ENCODE results near the gene OPTC. TPM values are rescaled to one million over a fixed set of nuclear protein-coding genes. Genes with fewer than 3 reads are reported as not detected.
A peak's percentile ranks its signal among the peaks of the same experiment; 100 is the strongest.

The OPTC gene, protein sequence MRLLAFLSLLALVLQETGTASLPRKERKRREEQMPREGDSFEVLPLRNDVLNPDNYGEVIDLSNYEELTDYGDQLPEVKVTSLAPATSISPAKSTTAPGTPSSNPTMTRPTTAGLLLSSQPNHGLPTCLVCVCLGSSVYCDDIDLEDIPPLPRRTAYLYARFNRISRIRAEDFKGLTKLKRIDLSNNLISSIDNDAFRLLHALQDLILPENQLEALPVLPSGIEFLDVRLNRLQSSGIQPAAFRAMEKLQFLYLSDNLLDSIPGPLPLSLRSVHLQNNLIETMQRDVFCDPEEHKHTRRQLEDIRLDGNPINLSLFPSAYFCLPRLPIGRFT
- 0.78 and 1.1 TPM in 2 replicates for total RNA-seq (2021; fragmentation: NEBNext Ultra II Directional; extraction: Animal tissue kit (Norgen Biotek cat#: 25700))
- polyA plus RNA-seq (2011; rRNA removed): 2.8 and 4.0 TPM in 2 replicates
- 1.6 TPM for polyA plus RNA-seq (2011; cell fraction: cytosol; rRNA removed)
- 2.0 TPM for polyA plus RNA-seq (2011; cell fraction: nucleus; rRNA removed)
- polyA plus RNA-seq (2012, experiment 1 of 2): 1.4 to 3.3 TPM (median 2.5 TPM) in 4 replicates
- polyA plus RNA-seq (2012, experiment 2 of 2): 2.1 TPM
- polyA plus RNA-seq (2013, experiment 1 of 2): 1.8 TPM
- polyA plus RNA-seq (2013, experiment 2 of 2): 2.0 TPM
- polyA minus RNA-seq (2011; rRNA and poly(A)+ RNA removed): 1.0 and 2.9 TPM in 2 replicates
- not detected for polyA minus RNA-seq (2011; cell fraction: cytosol; rRNA and poly(A)+ RNA removed)
- polyA minus RNA-seq (2011; cell fraction: nucleus; rRNA and poly(A)+ RNA removed): 0.50 TPM
- long read RNA-seq, experiment 1, partial matches to known transcripts: 0 of 2 reads
- long read RNA-seq, experiment 1, other reads (novel, unspliced or antisense): 1 of 2 reads
- long read RNA-seq, experiment 2: 0 reads

DNA sequence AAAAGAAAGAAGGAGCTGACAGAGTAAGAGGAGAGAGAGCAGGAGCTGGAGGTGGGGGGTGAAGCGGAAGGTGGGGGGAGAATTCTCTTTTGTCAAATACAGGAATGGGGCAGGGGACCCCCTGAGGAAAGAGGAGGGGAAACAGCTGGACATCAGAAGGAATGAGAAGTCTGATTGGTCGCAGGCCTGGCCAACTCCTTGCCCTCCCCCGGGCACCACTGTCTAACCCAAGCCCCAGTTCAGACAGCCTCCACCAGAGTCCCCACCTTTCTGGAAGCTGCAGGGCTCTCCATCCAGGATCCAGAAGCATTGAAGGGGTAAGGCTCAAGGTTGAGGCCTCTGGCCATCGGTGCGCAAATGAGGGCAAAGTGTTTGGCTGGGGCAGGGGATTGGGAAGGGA, at the start of gene OPTC:
TSS of gene OPTC (plus strand) at position 253 of the 400 bp plus-strand sequence. CDS start 1,853 bp downstream, outside the sequence.
- H2BK20ac ChIP-seq (ENCODE audit: low read length): no peak within 1 kb of the TSS
- peaks cover 0 to 13% (median 5%) of the 10 kb centered on the region in 4 experiments; a peak in 5 of 7 replicates for H3K4me1 ChIP-seq (replicated peaks in 1 of 4; ENCODE audit: control insufficient read depth in 3 of 4, insufficient read depth in 4 of 4, low read length in 3 of 4)
- H4K8ac ChIP-seq (ENCODE audit: extremely low read depth, insufficient read depth, low read length): no peak within 1 kb of the TSS
- H3K18ac ChIP-seq (ENCODE audit: extremely low read depth, low read length): no peak within 1 kb of the TSS
- H3K79me1 ChIP-seq (ENCODE audit: low read depth, low read length): no peaks in the 10 kb centered on the region
- H4K5ac ChIP-seq (ENCODE audit: insufficient read length, low read depth, low read length): no peak within 1 kb of the TSS
- H3K4me3 ChIP-seq (ENCODE audit: extremely low read depth in 1 of 4, insufficient read depth in 2 of 4, low read depth in 3 of 4, low read length in 4 of 4): no peak within 1 kb of the TSS
- H3K4me2 ChIP-seq (ENCODE audit: insufficient read depth in 1 of 2, low read depth in 2 of 2, low read length in 2 of 2): peak within 1 kb of the TSS in 1 of 2 experiments; percentile 33; a peak in 2 of 4 replicates
- no peak within 1 kb of the TSS for H2BK5ac ChIP-seq (ENCODE audit: low read depth, low read length)
- DNase-seq (ENCODE audit: low read depth in 1 of 2, low spot score in 2 of 2): no peak
- 79% methylated on average over 5 of the region's 5 CpGs; no CpG with 5 or more reads in 1 of the 2 experiments for WGBS, 2 experiments (ENCODE audit: extremely low coverage in 1 of 2, insufficient coverage in 1 of 2, insufficient read length in 1 of 2, insufficient replicate concordance in 2 of 2, low coverage in 1 of 2, low lambda C conversion rate in 2 of 2, missing lambda C conversion rate in 1 of 2)
- H3K9ac ChIP-seq (replicated peaks in 1 of 4; ENCODE audit: extremely low read depth in 1 of 4, low read depth in 3 of 4, low read length in 3 of 4): no peak within 1 kb of the TSS
- H4K91ac ChIP-seq (replicated peaks; ENCODE audit: insufficient read length, low read length): no peak within 1 kb of the TSS
- H2AK5ac ChIP-seq (ENCODE audit: low read depth, low read length): no peak within 1 kb of the TSS
- CTCF ChIA-PET (ENCODE audit: partially characterized antibody): interaction anchor here (0.6 to 4.1 kb wide), 14 partner anchors 11 to 227 kb away, joined by 3 to 35 read pairs (median 4); no protein-coding TSS in a partner anchor
- no peak for FAIRE-seq
- H2BK15ac ChIP-seq (ENCODE audit: low read length): no peak within 1 kb of the TSS
- no peaks in the 10 kb centered on the region for H3K9me3 ChIP-seq (ENCODE audit: insufficient read depth in 2 of 2, low read depth in 1 of 2, low read length in 1 of 2)
- no peaks in the 10 kb centered on the region; a peak in 1 of 7 replicates for H3K27me3 ChIP-seq (replicated peaks in 1 of 4; ENCODE audit: control insufficient read depth in 3 of 4, extremely low read depth in 1 of 4, insufficient read depth in 3 of 4, low read length in 3 of 4)
- no peak within 1 kb of the TSS for H3K14ac ChIP-seq (ENCODE audit: insufficient read length)
- POLR2A ChIA-PET (ENCODE audit: partially characterized antibody): interaction anchor here (1.2 kb wide), 1 partner anchor 10 kb away, joined by 3 read pairs; no protein-coding TSS in a partner anchor
- 0 out of 2 replicates have a peak within 1 kb of the TSS, but pooled peaks have one; percentile 17 for H2BK12ac ChIP-seq (ENCODE audit: low read depth, low read length)
- H4K20me1 ChIP-seq (replicated peaks in 1 of 2; ENCODE audit: control insufficient read depth in 1 of 2, insufficient read depth in 2 of 2, low read length in 2 of 2): no peaks in the 10 kb centered on the region
- no peak within 1 kb of the TSS for H2BK120ac ChIP-seq (replicated peaks; ENCODE audit: low read depth, low read length)
- H3K4ac ChIP-seq (replicated peaks; ENCODE audit: insufficient read length, low read depth, low read length): no peak within 1 kb of the TSS
- H3K23ac ChIP-seq (ENCODE audit: insufficient read length): no peak within 1 kb of the TSS
- H3K79me2 ChIP-seq (ENCODE audit: control insufficient read depth in 1 of 2, insufficient read depth in 2 of 2, low read length in 2 of 2): no peaks in the 10 kb centered on the region
- no peak within 1 kb of the TSS for H3K56ac ChIP-seq (replicated peaks; ENCODE audit: insufficient read length, low read depth, low read length)
- no peaks in the 10 kb centered on the region for H3K36me3 ChIP-seq (ENCODE audit: control insufficient read depth in 2 of 4, insufficient read depth in 4 of 4, low read length in 3 of 4)
- no peak within 1 kb of the TSS for H2AFZ ChIP-seq (ENCODE audit: low read length)
- H3K27ac ChIP-seq (ENCODE audit: low read depth, low read length): no peak within 1 kb of the TSS
- no peaks in the 10 kb centered on the region for H3K23me2 ChIP-seq (ENCODE audit: low read depth, low read length)
- no peak for TF ChIP-seq HDAC2 (IDR thresholded peaks at IDR 0.05; ENCODE audit: borderline replicate concordance in 1 of 2, low read depth in 2 of 2, low read length in 2 of 2)
- no peak for TF ChIP-seq POLR2A (IDR thresholded peaks at IDR 0.05; ENCODE audit: control extremely low read depth in 1 of 2, low read depth in 2 of 2, low read length in 2 of 2)
- no peak for TF ChIP-seq SP4 (IDR thresholded peaks at IDR 0.05; ENCODE audit: low read length)
- no peak for TF ChIP-seq KDM4A (IDR thresholded peaks at IDR 0.05; ENCODE audit: low read depth, low read length, severe bottlenecking)
- no peak for TF ChIP-seq PHF8 (conservative IDR thresholded peaks at IDR 0.05; ENCODE audit: low read depth, low read length)
- TF ChIP-seq BCL11A (IDR thresholded peaks at IDR 0.05; ENCODE audit: low read depth in 2 of 2, low read length in 2 of 2): no peak
- no peak for TF ChIP-seq RFX5 (IDR thresholded peaks at IDR 0.05; ENCODE audit: borderline replicate concordance, low read depth, low read length)
- no peak for TF ChIP-seq FOSL1 (IDR thresholded peaks at IDR 0.05; ENCODE audit: insufficient read depth, low read depth, low read length)
- TF ChIP-seq NANOG (IDR thresholded peaks at IDR 0.05; ENCODE audit: insufficient read depth, low read depth, low read length, poor library complexity, severe bottlenecking): no peak
- no peak for TF ChIP-seq SIX5 (IDR thresholded peaks at IDR 0.05; ENCODE audit: low read depth, low read length)
